K562 (cell line): ENCODE data around the gene DROSHA. TPM values are rescaled to one million over a fixed set of nuclear protein-coding genes. Genes with fewer than 3 reads are reported as not detected.

Experiments used
- ATAC-seq: fragments of 200-7000 bp; cut with Tn5 transposase; 3 replicates; pipeline ENCODE4 v1.9.1; 2020; ENCODE audit warnings: moderate library complexity
- BruUV-seq: library from RNA; stranded (reverse); fragments of 400-500 nt; replicated peaks from 2 replicates; lab custom pipeline; 2021; lab: Mats Ljungman, UMichigan
- CTCF ChIA-PET: fragments of 300-600 bp; formaldehyde crosslinking; extraction: SDS; loops from one replicate; lab custom pipeline; 2021; ENCODE audit warnings: low intra/inter-chr PET ratio; lab: Yijun Ruan, JAX
- POLR2A ChIA-PET: fragments of 300-600, 350-650 bp; sonication (Branson Sonifier 250); formaldehyde crosslinking; extraction: SDS; loops from one replicate; lab custom pipeline; 2021; ENCODE audit warnings: antibody characterized with exemption, inconsistent platforms; lab: Yijun Ruan, JAX
- DNase-seq, 4 experiments: peaks; one replicate each; pipeline versions ENCODE4 v3.0.0 to v3.0.0-alpha.2; 2011 to 2018; ENCODE audit warnings: low spot score in 3 of 4, mixed read lengths in 3 of 4; ENCODE audit errors: extremely low read depth in 1 of 4
- FAIRE-seq: peaks from 2 replicates; lab custom pipeline; 2011; peaks lifted over from hg19 to GRCh38; lab: Jason Lieb, UNC
- H2AFZ ChIP-seq: 2 replicates; pipeline ENCODE4 v1.6.0; 2011; ENCODE audit warnings: low read depth, low read length, control low read depth, inconsistent platforms
- H3K27ac ChIP-seq: fragments of 200-600 bp; 3 replicates; pipeline ENCODE4 v1.8.0; 2011; ENCODE audit warnings: low read depth, mild to moderate bottlenecking, control low read depth, inconsistent platforms, low read length, moderate library complexity, mixed read lengths; ENCODE audit errors: extremely low read depth
- H3K27me3 ChIP-seq, 2 experiments: fragments of 300-600 bp in 1 of 2; 2 replicates in 1 of 2; 3 replicates in 1 of 2; pipeline versions ENCODE4 v1.6.0 to v1.8.0; 2011; ENCODE audit warnings: inconsistent platforms in 2 of 2, low read length in 2 of 2, mild to moderate bottlenecking in 1 of 2, mixed read lengths in 1 of 2, moderate library complexity in 1 of 2; ENCODE audit not compliant: control insufficient read depth in 2 of 2, insufficient read depth in 2 of 2
- H3K36me3 ChIP-seq: fragments of 300-600 bp; 3 replicates; pipeline ENCODE4 v1.8.0; 2011; ENCODE audit warnings: mild to moderate bottlenecking, low read length, inconsistent platforms; ENCODE audit not compliant: control insufficient read depth, insufficient read depth
- H3K4me1 ChIP-seq, 2 experiments: fragments of 200-600 bp in 1 of 2; replicated peaks in 1 of 2; 2 replicates in 1 of 2; 3 replicates in 1 of 2; pipeline versions ENCODE4 v1.5.1 to v1.8.0; 2011; ENCODE audit warnings: inconsistent platforms in 2 of 2, low read length in 2 of 2, mild to moderate bottlenecking in 1 of 2, mixed read lengths in 1 of 2, moderate library complexity in 1 of 2; ENCODE audit not compliant: control insufficient read depth in 2 of 2, insufficient read depth in 2 of 2
- H3K4me2 ChIP-seq: 2 replicates; pipeline ENCODE4 v1.6.1; 2011; ENCODE audit warnings: low read length, control low read depth, inconsistent platforms, mixed read lengths; ENCODE audit not compliant: insufficient read depth
- H3K4me3 ChIP-seq: fragments of 200-600 bp; sonication (generic), shearing (Covaris generic); 2 replicates; pipeline ENCODE4 v1.5.1; 2016; ENCODE audit warnings: control low read depth, inconsistent platforms
- H3K79me2 ChIP-seq: fragments of 200-600 bp; 3 replicates; pipeline ENCODE4 v1.8.0; 2011; ENCODE audit warnings: low read length, inconsistent platforms; ENCODE audit not compliant: control insufficient read depth, insufficient read depth
- H3K9ac ChIP-seq, 2 experiments: 2 replicates each; pipeline versions ENCODE4 v1.6.0 to v1.6.1; 2011; ENCODE audit warnings: low read depth in 2 of 2, low read length in 2 of 2, control low read depth in 1 of 2, inconsistent platforms in 1 of 2, mild to moderate bottlenecking in 1 of 2, mixed read lengths in 1 of 2; ENCODE audit not compliant: insufficient read depth in 1 of 2
- H3K9me1 ChIP-seq: one replicate; pipeline ENCODE4 v1.6.0; 2011; ENCODE audit warnings: inconsistent platforms, mild to moderate bottlenecking, low read length, moderate library complexity; ENCODE audit not compliant: control insufficient read depth, insufficient read depth
- H3K9me3 ChIP-seq: replicated peaks from 2 replicates; pipeline ENCODE4 v1.5.1; 2011; ENCODE audit warnings: low read depth, low read length, inconsistent platforms; ENCODE audit not compliant: control insufficient read depth, insufficient read depth
- H4K20me1 ChIP-seq: replicated peaks from 2 replicates; pipeline ENCODE4 v1.6.1; 2011; ENCODE audit warnings: low read length, inconsistent platforms, mixed read lengths; ENCODE audit not compliant: control insufficient read depth, insufficient read depth
- NCOR1 ChIP-seq: fragments of 450-650 bp; IDR thresholded peaks from 2 replicates; pipeline ENCODE4 v1.6.1; 2016; ENCODE audit warnings: mild to moderate bottlenecking, moderate library complexity
- RNF2 ChIP-seq: sonication (generic); IDR thresholded peaks from 2 replicates; pipeline ENCODE4 v1.6.1; 2016
- SAP30 ChIP-seq: fragments of 200-600 bp; sonication (generic); IDR thresholded peaks from 2 replicates; pipeline ENCODE4 v1.6.1; 2012; ENCODE audit warnings: borderline replicate concordance, low read depth, mild to moderate bottlenecking, moderate library complexity, low read length, control low read depth, inconsistent platforms; ENCODE audit not compliant: insufficient read depth, poor library complexity, severe bottlenecking
- SREBF2 ChIP-seq: sonication (generic); formaldehyde crosslinking; IDR thresholded peaks from 2 replicates; pipeline ENCODE4 v1.4.0; 2020; ENCODE audit warnings: mild to moderate bottlenecking, missing genetic modification reagents
- ZNF280A ChIP-seq: fragments of 450-650 bp; IDR thresholded peaks from 2 replicates; pipeline ENCODE4 v1.6.1; 2018; ENCODE audit warnings: mild to moderate bottlenecking, low read depth; ENCODE audit not compliant: partially characterized antibody
- ZNF609 ChIP-seq: sonication (generic); formaldehyde crosslinking; IDR thresholded peaks from 2 replicates; pipeline ENCODE4 v1.8.1; 2023; ENCODE audit warnings: missing genetic modification reagents, mild to moderate bottlenecking, borderline replicate concordance
- WGBS: fragments of 100-300 bp; shearing (Covaris generic); methylation state at CpG from one replicate; pipeline ENCODE4 v1.1.6; 2016; ENCODE audit warnings: low coverage, mixed read lengths; ENCODE audit not compliant: insufficient coverage; ENCODE audit errors: missing lambda C conversion rate; 5-methylcytosine and 5-hydroxymethylcytosine counted together
- in situ Hi-C: fragments of 300-500 bp; cut with MboI; formaldehyde crosslinking; loops from 4 replicates; pipeline ENCODE4 v1.15.0; 2018; ENCODE audit warnings: inconsistent platforms, mixed read lengths
- intact Hi-C: fragments of 100-400 bp; cut with micrococcal nuclease; formaldehyde crosslinking; loops from 2 replicates; pipeline ENCODE4 v1.14.2; 2022
- polyA plus RNA-seq, 8 experiments: library from polyadenylated mRNA; depleted of rRNA in 4 of 8; stranded (reverse) in 5 of 8; unstranded in 3 of 8; fragments of >200 nt; fragmentation: Nextera tagmentation in 2 of 8; fragmentation: Illumina TruSeq in 1 of 8; extraction: Ambion mirVana in 2 of 8; extraction: Trizol in 1 of 8; gene quantifications; 2 replicates each; pipeline versions ENCODE4 v1.2.1 to v1.2.3, GENCODE V29; 2011 to 2014; ENCODE audit warnings: inconsistent platforms in 1 of 8, missing spikeins in 1 of 8
- total RNA-seq, 7 experiments: library from RNA; depleted of rRNA in 6 of 7; stranded (reverse); fragments of >200 nt in 6 of 7; fragmentation: Illumina TruSeq in 2 of 7; extraction: Trizol in 2 of 7; gene quantifications; 2 replicates each; pipeline versions ENCODE4 v1.2.1 to v1.2.3, GENCODE V29; 2011 to 2021; ENCODE audit warnings: low replicate concordance in 1 of 7

The DROSHA gene
- total and polyA plus RNA-seq, 9 of the 15 experiments (the other 6 are each of a cell fraction or from before 2014, with no cell fraction given): 52.5 to 109 (median 68.9) TPM

- TF ChIP-seq SAP30: no peak
- TF ChIP-seq ZNF280A: no peak
- TF ChIP-seq SREBF2 (CRISPR knock-in tag): no peak
- no peak for TF ChIP-seq RNF2
- TF ChIP-seq NCOR1: no peak
- TF ChIP-seq ZNF609 (CRISPR knock-in tag): no peak
- DNase-seq (no peak), FAIRE-seq (no peak), ATAC-seq (no peak; the same call in 2 of the 3 replicates)
- H3K9me1 ChIP-seq: no peaks in the 10 kb centered on the region
- no peaks in the 10 kb centered on the region for H4K20me1 ChIP-seq
- H3K4me3 ChIP-seq: no peak overlapping the region
- no peaks in the 10 kb centered on the region for H3K4me1 ChIP-seq
- H3K4me2 ChIP-seq: no peak overlapping the region
- no peak overlapping the region for H3K27ac ChIP-seq
- peaks cover 84% of the 10 kb centered on the region for H3K36me3 ChIP-seq
- POLR2A ChIA-PET: interaction anchor here (0.6 to 1.7 kb wide), 2 partner anchors 9 to 15 kb away, joined by 3 to 4 read pairs; no protein-coding TSS in a partner anchor
- H3K9ac ChIP-seq: no peak overlapping the region
- in situ Hi-C loops (no loop called here), intact Hi-C loops (no loop called here)
- BruUV-seq: no TSS peak
- H3K27me3 ChIP-seq: no peaks in the 10 kb centered on the region
- H2AFZ ChIP-seq: no peak overlapping the region
- CTCF ChIA-PET: no interaction called here
- H3K79me2 ChIP-seq: no peaks in the 10 kb centered on the region
- H3K9me3 ChIP-seq: no peaks in the 10 kb centered on the region
- WGBS: 90% methylated on average over 4 of the region's 4 CpGs
These were observed 104.7 kb downstream of the DROSHA start for GRCh38 chr5:31427013-31427723.
